GM18519 (cell line): ENCODE data around the gene EMD.
"Not testable (repeated sequence)": the region's sequence is repeated elsewhere in the genome, so short reads cannot be mapped to it uniquely, and the experiment has no call there.

ENCODE experiments used
- ATAC-seq: cut with Tn5 transposase; IDR thresholded peaks from one replicate; pipeline ENCODE4 v1.9.1; 2021; ENCODE audit warnings: mild to moderate bottlenecking, moderate library complexity; ENCODE audit not compliant: unreplicated experiment, low FRiP score

EMD gene

GRCh38 chrX:154370300-154371016 is 8.6 kb upstream of the EMD start:
- ATAC-seq, result no peak

GRCh38 chrX:154371017-154371788 is 7.9 kb upstream of the EMD start:
- ATAC-seq, result no peak

GRCh38 chrX:154371789-154372300 is 7.2 kb upstream of the EMD start:
- no peak for ATAC-seq

DNA sequence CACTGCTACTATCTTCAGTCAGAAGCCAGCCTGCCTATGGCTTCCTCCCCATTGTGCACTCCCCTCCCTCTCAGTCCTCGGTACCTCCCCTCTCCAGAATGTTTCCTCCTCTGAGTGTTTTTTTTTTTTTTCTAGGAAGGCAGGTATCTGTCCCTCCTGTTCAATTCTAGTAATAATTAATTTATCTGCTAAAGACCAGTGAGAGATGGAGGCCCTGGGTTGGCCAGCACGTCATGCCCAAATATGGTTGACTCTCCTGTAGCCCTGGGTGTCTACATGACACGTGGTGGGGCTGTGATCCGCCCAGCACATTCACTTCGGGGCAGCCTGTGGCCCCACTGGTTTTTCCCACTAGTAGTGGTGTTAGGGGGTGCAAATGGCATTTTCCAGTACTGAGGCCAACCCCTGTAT is 6.5 kb upstream of the EMD start:
- ATAC-seq, result no peak

GRCh38 chrX:154373340-154374306 is 5.5 kb upstream of the EMD start:
- ATAC-seq, result no peak

DNA sequence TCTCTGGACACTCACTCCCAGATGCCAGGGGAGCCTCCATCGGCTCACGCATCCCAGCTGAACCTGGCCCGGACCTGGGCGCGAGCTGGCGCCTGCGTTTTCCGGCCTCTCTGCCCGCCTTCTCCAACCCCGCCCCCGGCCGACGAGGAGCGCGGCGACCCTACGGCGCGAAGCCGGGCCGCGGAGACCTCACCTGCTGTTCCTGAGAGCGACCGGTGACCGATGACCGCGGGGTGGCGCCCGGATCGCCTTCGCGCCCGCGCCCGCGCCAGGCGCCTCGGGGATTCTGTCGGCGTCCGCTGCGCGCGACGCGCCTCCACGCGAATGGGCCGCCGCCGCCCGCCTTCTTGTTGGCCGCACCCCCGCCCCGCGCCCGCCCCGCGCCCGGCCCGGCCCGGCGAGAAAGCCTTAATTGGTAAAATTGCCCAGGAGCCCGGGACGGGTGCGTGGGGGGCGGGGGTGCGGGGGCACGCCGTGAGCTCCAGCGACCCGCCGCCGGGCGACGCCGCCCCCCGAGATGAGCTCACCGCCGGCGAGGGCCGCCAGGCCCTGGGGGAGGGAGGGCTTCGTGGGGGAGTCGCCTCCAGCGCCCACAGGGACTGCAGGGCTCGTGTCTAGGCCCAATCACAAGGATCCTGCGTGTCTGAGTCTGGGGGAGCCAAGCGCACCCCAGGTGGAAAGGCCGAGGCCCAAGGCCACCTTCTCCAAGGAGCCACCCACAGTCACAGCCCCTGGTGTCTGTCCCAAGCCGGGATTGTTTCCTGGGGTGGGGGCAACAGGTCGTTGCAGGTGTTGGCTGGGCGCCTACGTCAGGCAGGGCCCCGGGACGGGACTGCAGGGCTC is 4.6 kb upstream of the EMD start, which contains the start of gene FLNA:
TSS of gene FLNA (minus strand) at position 322 of the 843 bp plus-strand sequence. CDS start 3,389 bp downstream, outside the sequence.
- no peak for ATAC-seq

- no peak for ATAC-seq
Measured at GRCh38 chrX:154375156-154375504, 4.0 kb upstream of the EMD start.

GRCh38 chrX:154376774-154377173 is 2.3 kb upstream of the EMD start:
- ATAC-seq, result no peak

GRCh38 chrX:154378059-154378798 is 866 bp upstream of the EMD start:
- no peak for ATAC-seq

DNA sequence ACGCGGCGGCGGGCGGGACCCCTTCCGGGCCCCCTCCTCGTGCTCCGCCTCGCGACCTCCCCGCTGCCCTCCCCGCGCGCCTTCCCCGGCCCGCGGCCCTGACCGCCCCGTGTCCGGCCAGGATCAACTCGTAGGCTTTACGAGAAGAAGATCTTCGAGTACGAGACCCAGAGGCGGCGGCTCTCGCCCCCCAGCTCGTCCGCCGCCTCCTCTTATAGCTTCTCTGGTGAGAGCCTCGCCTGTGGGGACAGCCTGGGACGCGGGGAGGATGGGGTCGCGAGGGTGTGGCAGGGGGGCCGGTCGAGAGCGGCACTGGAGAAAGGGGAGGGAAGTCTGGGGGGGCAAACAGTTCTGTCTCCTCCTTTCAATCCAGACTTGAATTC is 465 bp downstream of the EMD start:
- no peak for ATAC-seq

DNA sequence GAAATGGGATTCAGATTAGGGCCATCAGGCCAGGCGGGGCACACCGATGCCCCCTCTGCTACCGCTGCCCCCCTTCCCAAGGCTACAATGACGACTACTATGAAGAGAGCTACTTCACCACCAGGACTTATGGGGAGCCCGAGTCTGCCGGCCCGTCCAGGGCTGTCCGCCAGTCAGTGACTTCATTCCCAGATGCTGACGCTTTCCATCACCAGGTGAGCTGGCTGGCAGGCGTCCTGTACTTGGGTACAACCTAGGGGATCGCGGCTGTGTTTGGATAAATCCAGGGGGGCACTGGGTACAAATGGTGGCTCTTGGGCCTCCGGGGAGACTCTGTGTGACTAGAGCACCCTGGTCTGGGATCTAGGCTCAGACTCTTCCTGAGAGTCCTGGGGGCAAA is 1.1 kb downstream of the EMD start:
- no peak for ATAC-seq

- no peak for ATAC-seq
Measured at GRCh38 chrX:154380787-154381186, 1.7 kb downstream of the EMD start.

DNA sequence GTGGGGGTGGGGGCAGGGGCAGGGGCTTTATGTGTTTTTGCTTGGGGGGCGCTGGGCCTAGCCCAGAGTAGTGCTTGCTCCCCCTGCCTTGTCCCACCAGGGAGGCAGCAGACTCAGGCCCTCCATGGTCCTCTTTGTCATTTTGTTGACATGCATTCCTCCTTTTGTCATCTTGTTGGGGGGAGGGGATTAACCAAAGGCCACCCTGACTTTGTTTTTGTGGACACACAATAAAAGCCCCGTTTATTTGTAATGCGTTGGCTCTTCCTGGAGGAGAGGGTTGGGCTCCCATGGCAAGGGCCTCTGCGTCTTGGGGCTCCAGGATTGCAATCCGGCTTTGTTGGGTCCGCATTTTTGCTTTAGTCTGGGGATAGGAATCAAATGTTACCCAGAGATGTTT is 2.2 kb downstream of the EMD start:
- ATAC-seq, result no peak

GRCh38 chrX:154382483-154383069 is 3.5 kb downstream of the EMD start:
- no peak for ATAC-seq

DNA sequence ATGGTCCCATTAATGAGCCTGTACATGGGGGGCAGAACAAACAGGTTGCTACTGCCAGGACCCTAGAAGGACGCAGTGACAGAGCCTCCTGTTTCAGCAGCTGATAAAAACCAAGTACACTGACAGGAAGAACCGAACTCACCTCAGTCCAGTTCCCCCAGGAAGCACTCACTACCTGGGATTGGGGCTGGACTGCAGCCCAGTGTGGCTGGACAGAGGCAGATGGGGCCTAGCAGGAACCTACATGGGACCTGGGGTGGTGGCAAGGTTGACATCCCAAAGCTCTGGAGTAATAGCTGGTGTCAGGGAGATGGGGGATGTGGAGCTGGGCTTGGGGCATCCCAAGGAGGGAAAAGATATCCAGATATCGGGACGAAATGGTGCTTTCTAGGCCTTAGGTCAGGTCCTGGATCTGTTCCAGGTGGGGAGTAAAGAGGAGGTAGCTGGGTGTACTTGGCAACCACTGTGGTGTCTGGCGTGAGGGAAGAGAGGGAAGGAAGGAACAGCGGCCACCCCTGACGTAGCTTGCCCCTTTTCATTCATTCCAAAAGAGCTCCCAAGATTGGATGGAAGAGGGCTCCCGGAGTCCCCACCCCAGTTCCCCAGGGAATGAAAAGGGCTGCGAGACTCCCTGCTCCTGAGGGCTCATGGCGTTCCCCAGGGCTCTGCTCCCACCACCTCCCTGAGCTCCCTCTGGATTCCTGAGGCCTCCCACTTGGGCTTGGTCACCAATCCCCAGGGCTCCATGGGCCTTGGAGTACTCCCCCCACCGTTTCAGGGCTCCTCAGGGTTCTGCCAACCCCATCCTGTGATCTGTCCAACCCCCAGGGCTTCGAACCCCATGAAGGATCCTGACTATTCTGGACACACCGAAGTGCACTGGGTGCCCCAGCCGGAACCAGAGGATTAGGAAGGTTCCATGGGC is 4.5 kb downstream of the EMD start:
- no peak for ATAC-seq

DNA sequence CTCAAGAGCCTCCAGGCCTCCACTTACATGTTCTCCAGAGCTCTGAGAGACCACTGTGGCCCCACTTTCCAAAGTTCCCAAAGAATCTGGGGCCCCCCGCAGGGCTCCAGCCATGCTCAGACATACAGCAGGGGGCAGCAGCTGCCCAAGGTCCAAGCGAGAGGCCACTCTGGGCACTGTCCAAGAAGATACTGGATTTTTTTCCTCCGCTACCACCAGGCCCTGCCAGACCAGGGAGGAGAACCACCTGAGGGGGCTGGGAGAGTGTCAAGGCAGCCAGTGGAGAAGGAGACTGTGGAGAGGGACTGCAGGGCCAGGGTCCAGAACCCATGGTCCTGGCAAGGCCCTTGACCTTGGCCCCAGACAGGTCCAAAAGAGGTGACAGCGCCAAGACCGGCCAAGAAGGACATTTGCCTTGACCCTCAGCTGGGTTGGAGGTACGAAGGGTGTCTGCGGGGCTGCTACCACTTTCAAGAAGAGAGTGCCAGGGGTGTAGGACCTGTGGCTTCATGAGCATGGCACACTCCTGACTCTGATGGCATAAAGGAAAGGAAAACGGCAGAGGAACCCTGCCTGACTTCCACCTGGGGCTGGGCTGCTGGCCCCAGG is 5.3 kb downstream of the EMD start:
- ATAC-seq, result no peak

DNA sequence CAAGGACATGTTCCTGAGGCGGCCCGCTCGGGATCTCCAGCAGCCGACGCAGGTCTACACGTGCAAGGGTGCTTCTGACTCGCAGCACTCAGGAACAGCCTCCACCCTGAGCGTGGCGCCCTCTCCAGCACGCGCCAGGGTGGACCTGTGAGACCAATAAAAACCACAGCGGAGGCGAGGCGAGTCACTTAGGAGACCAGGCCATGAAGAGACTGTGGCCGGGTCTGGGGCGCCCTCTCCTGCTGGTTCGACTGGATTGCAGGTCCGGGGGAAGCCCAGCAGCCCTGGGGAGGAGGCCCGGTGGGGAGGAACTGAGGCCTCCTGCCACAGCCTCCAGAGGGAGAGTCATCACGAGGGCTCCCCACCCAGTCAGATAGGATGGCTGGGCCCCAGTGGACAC is 9.0 kb downstream of the EMD start:
- not testable (repeated sequence) for ATAC-seq
